WTC11 (cell line): Measurements from ENCODE around the gene EEA1. TPM values are rescaled to one million over a fixed set of nuclear protein-coding genes. Genes with fewer than 3 reads are reported as not detected.

ENCODE experiments used
- ATAC-seq: fragments of 200-7000 bp; cut with Tn5 transposase; 2 replicates; pipeline ENCODE4 v1.10.0; 2021; ENCODE audit warnings: mild to moderate bottlenecking, moderate library complexity
- CTCF ChIA-PET: fragments of 300-600 bp; sonication (Branson Sonifier 250); formaldehyde crosslinking; loops from one replicate; lab custom pipeline; 2021; ENCODE audit warnings: antibody characterized with exemption; lab: Charles Lee
- POLR2A ChIA-PET: fragments of 350-600 bp; sonication (Branson Sonifier 250); formaldehyde crosslinking; loops from one replicate; lab custom pipeline; 2021; ENCODE audit warnings: antibody characterized with exemption; lab: Charles Lee
- DNase-seq: peaks from one replicate; pipeline ENCODE4 v3.0.0; 2021; ENCODE audit warnings: low spot score
- H3K27ac Mint-ChIP-seq: 2 replicates; pipeline ENCODE4 v1.8.0; 2021; ENCODE audit warnings: mixed read lengths
- H3K27me3 Mint-ChIP-seq: 2 replicates; pipeline ENCODE4 v1.8.0; 2021; ENCODE audit warnings: low read depth, mild to moderate bottlenecking, moderate library complexity, mixed read lengths
- H3K36me3 Mint-ChIP-seq: 2 replicates; pipeline ENCODE4 v1.8.0; 2021; ENCODE audit warnings: mixed read lengths
- H3K4me1 Mint-ChIP-seq: 2 replicates; pipeline ENCODE4 v1.8.0; 2022; ENCODE audit warnings: mixed read lengths
- H3K4me3 Mint-ChIP-seq: 2 replicates; pipeline ENCODE4 v1.8.0; 2021; ENCODE audit warnings: mild to moderate bottlenecking, moderate library complexity, mixed read lengths
- H3K9me3 Mint-ChIP-seq: 2 replicates; pipeline ENCODE4 v1.8.0; 2021; ENCODE audit warnings: mixed read lengths
- CBFB ChIP-seq: sonication (generic); formaldehyde crosslinking; IDR thresholded peaks from 2 replicates; pipeline ENCODE4 v1.8.1; 2022; ENCODE audit warnings: mild to moderate bottlenecking, low read depth, missing genetic modification reagents
- CREM ChIP-seq: sonication (generic); formaldehyde crosslinking; IDR thresholded peaks from 2 replicates; pipeline ENCODE4 v1.8.1; 2022; ENCODE audit warnings: mild to moderate bottlenecking, missing genetic modification reagents, moderate library complexity
- HMGXB4 ChIP-seq: sonication (generic); formaldehyde crosslinking; IDR thresholded peaks from 2 replicates; pipeline ENCODE4 v1.8.1; 2023; ENCODE audit warnings: mild to moderate bottlenecking, moderate library complexity, missing genetic modification reagents
- KAT7 ChIP-seq: sonication (generic); formaldehyde crosslinking; IDR thresholded peaks from 2 replicates; pipeline ENCODE4 v1.8.1; 2023; ENCODE audit warnings: missing genetic modification reagents, mild to moderate bottlenecking, borderline replicate concordance
- MLX ChIP-seq: sonication (generic); formaldehyde crosslinking; IDR thresholded peaks from 2 replicates; pipeline ENCODE4 v1.8.1; 2023; ENCODE audit warnings: mild to moderate bottlenecking, missing genetic modification reagents, moderate library complexity
- NFYB ChIP-seq: sonication (generic); formaldehyde crosslinking; conservative IDR thresholded peaks from 2 replicates; pipeline ENCODE4 v1.8.0; 2022; ENCODE audit warnings: low read depth, missing genetic modification reagents
- OVOL2 ChIP-seq: fragments of 250-450 bp; sonication (Bioruptor Pico); IDR thresholded peaks from 2 replicates; pipeline ENCODE4 v1.9.0; 2021; ENCODE audit warnings: mild to moderate bottlenecking, borderline replicate concordance
- PREB ChIP-seq: sonication (generic); formaldehyde crosslinking; IDR thresholded peaks from 2 replicates; pipeline ENCODE4 v1.8.1; 2022; ENCODE audit warnings: mild to moderate bottlenecking, missing genetic modification reagents, moderate library complexity, borderline replicate concordance
- SP1 ChIP-seq: sonication (generic); formaldehyde crosslinking; conservative IDR thresholded peaks from 2 replicates; pipeline ENCODE4 v1.8.1; 2022; ENCODE audit warnings: missing genetic modification reagents
- TCF7 ChIP-seq: sonication (generic); formaldehyde crosslinking; IDR thresholded peaks from 2 replicates; pipeline ENCODE4 v1.8.0; 2022; ENCODE audit warnings: mild to moderate bottlenecking, low read depth, missing genetic modification reagents, moderate library complexity
- TEAD4 ChIP-seq: sonication (generic); formaldehyde crosslinking; IDR thresholded peaks from 2 replicates; pipeline ENCODE4 v1.8.0; 2022; ENCODE audit warnings: mild to moderate bottlenecking, missing genetic modification reagents
- ZBTB21 ChIP-seq: sonication (generic); formaldehyde crosslinking; IDR thresholded peaks from 2 replicates; pipeline ENCODE4 v1.8.1; 2023; ENCODE audit warnings: mild to moderate bottlenecking, missing genetic modification reagents, borderline replicate concordance
- ZNF121 ChIP-seq: sonication (generic); formaldehyde crosslinking; IDR thresholded peaks from 2 replicates; pipeline ENCODE4 v1.8.0; 2023; ENCODE audit warnings: missing genetic modification reagents
- ZNF138 ChIP-seq: sonication (generic); formaldehyde crosslinking; conservative IDR thresholded peaks from 2 replicates; pipeline ENCODE4 v1.8.1; 2022; ENCODE audit warnings: mild to moderate bottlenecking, moderate library complexity, missing genetic modification reagents
- ZNF425 ChIP-seq: fragments of 250-450 bp; sonication (Bioruptor Pico); conservative IDR thresholded peaks from 2 replicates; pipeline ENCODE4 v1.9.0; 2021; ENCODE audit warnings: mild to moderate bottlenecking
- ZNF532 ChIP-seq: fragments of 250-450 bp; sonication (Bioruptor Pico); IDR thresholded peaks from 2 replicates; pipeline ENCODE4 v1.9.0; 2021; ENCODE audit warnings: mild to moderate bottlenecking, borderline replicate concordance
- ZSCAN18 ChIP-seq: fragments of 250-450 bp; sonication (Bioruptor Pico); IDR thresholded peaks from 2 replicates; pipeline ENCODE4 v2.1.2; 2022; ENCODE audit warnings: mild to moderate bottlenecking, moderate library complexity
- total RNA-seq: library from RNA; stranded (reverse); gene quantifications from 3 replicates; pipeline ENCODE4 v1.2.3, GENCODE V29; 2021
- TF ChIP-seq, protein P1 (sequence below): sonication (generic); formaldehyde crosslinking; IDR thresholded peaks from 2 replicates; pipeline ENCODE4 v1.8.1; 2023; ENCODE audit warnings: mild to moderate bottlenecking, missing genetic modification reagents
- TF ChIP-seq, protein P2 (sequence below): sonication (generic); formaldehyde crosslinking; IDR thresholded peaks from 2 replicates; pipeline ENCODE4 v1.8.0; 2022; ENCODE audit warnings: mild to moderate bottlenecking, missing genetic modification reagents
- TF ChIP-seq, protein P3 (sequence below): sonication (generic); formaldehyde crosslinking; IDR thresholded peaks from 2 replicates; pipeline ENCODE4 v1.8.0; 2022; ENCODE audit warnings: mild to moderate bottlenecking, missing genetic modification reagents

Gene EEA1
- total RNA-seq, 1 experiment from 2014 or later, result 20.3 TPM

- TF ChIP-seq ZNF532 (CRISPR knock-in tag), result no peak
- TF ChIP-seq, protein P1, sequence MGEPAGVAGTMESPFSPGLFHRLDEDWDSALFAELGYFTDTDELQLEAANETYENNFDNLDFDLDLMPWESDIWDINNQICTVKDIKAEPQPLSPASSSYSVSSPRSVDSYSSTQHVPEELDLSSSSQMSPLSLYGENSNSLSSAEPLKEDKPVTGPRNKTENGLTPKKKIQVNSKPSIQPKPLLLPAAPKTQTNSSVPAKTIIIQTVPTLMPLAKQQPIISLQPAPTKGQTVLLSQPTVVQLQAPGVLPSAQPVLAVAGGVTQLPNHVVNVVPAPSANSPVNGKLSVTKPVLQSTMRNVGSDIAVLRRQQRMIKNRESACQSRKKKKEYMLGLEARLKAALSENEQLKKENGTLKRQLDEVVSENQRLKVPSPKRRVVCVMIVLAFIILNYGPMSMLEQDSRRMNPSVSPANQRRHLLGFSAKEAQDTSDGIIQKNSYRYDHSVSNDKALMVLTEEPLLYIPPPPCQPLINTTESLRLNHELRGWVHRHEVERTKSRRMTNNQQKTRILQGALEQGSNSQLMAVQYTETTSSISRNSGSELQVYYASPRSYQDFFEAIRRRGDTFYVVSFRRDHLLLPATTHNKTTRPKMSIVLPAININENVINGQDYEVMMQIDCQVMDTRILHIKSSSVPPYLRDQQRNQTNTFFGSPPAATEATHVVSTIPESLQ (CRISPR knock-in tag), result no peak
- no peak for TF ChIP-seq ZSCAN18 (CRISPR knock-in tag)
Measured at GRCh38 chr12:92848740-92849139, 80.4 kb downstream of the EEA1 start (continued).

DNA sequence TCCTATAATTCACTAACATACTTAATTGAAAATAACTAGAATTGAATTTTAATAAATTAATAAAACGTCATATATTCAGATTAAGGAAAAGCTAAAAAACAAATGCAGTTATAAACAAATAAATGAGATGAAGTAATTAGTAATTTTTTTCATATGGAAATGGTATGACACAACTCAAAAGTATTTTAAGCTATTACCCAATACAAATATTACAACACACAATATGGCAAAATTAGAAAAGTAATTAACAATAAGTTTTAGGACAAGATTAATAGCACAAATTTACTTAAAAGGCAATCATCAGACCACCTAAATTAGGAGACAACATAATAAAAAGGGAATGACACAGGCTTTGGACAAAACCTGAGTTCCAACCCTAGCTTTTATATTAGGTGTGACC, 81.7 kb downstream of the EEA1 start:
- ChIA-PET CTCF (interaction anchor here (1.0 to 1.2 kb wide), 2 partner anchors 12 to 20 kb away, joined by 3 read pairs; no protein-coding TSS in a partner anchor), POLR2A (no interaction called here)
- TF ChIP-seq TCF7 (CRISPR knock-in tag), result no peak
- TF ChIP-seq SP1 (CRISPR knock-in tag), result no peak
- TF ChIP-seq ZNF121 (CRISPR knock-in tag), result no peak
- no peak for TF ChIP-seq PREB (CRISPR knock-in tag)
- TF ChIP-seq KAT7 (CRISPR knock-in tag), result no peak
- TF ChIP-seq OVOL2 (CRISPR knock-in tag), result no peak
- TF ChIP-seq, protein P2, sequence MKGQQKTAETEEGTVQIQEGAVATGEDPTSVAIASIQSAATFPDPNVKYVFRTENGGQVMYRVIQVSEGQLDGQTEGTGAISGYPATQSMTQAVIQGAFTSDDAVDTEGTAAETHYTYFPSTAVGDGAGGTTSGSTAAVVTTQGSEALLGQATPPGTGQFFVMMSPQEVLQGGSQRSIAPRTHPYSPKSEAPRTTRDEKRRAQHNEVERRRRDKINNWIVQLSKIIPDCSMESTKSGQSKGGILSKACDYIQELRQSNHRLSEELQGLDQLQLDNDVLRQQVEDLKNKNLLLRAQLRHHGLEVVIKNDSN (CRISPR knock-in tag), result no peak
- TF ChIP-seq NFYB (CRISPR knock-in tag), result no peak
- no peak for TF ChIP-seq ZNF425 (CRISPR knock-in tag)
- TF ChIP-seq ZNF138 (CRISPR knock-in tag), result no peak
- no peak for TF ChIP-seq HMGXB4 (CRISPR knock-in tag)
- TF ChIP-seq, protein P3, sequence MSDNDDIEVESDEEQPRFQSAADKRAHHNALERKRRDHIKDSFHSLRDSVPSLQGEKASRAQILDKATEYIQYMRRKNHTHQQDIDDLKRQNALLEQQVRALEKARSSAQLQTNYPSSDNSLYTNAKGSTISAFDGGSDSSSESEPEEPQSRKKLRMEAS (CRISPR knock-in tag), result no peak
- no peak for TF ChIP-seq CREM (CRISPR knock-in tag)
- no peak for TF ChIP-seq CBFB (CRISPR knock-in tag)
- TF ChIP-seq MLX (CRISPR knock-in tag), result no peak
- TF ChIP-seq ZBTB21, result no peak
- no peak for TF ChIP-seq TEAD4 (CRISPR knock-in tag)
- H3K9me3 Mint-ChIP-seq, result no peaks in the 10 kb centered on the region
- DNase-seq (no peak), ATAC-seq (no peak)
- no peak overlapping the region for H3K27ac Mint-ChIP-seq
- H3K36me3 Mint-ChIP-seq, result peaks cover 8% of the 10 kb centered on the region
- H3K4me1 Mint-ChIP-seq, result 0 out of 2 replicates have a peak, but pooled peaks cover 2% of the 10 kb centered on the region
- H3K27me3 Mint-ChIP-seq, result no peaks in the 10 kb centered on the region
- no peak overlapping the region for H3K4me3 Mint-ChIP-seq
